LNCAP (cell line): Measurements from ENCODE around the gene CDKN1A.

Source experiments
- CTCF ChIP-seq: fragments of 450-650 bp; IDR thresholded peaks from 2 replicates; pipeline ENCODE4 v1.5.1; 2017; ENCODE audit warnings: mild to moderate bottlenecking

Gene CDKN1A

GRCh38 chr6:36636687-36637418, 41.7 kb upstream of the CDKN1A start:
- no peak for TF ChIP-seq CTCF

- no peak for TF ChIP-seq CTCF
These were observed 39.9 kb upstream of the CDKN1A start for GRCh38 chr6:36638579-36638978.

GRCh38 chr6:36639171-36639808, 39.2 kb upstream of the CDKN1A start:
- no peak for TF ChIP-seq CTCF

GRCh38 chr6:36641543-36641942, 37.0 kb upstream of the CDKN1A start:
- no peak for TF ChIP-seq CTCF

GRCh38 chr6:36642913-36643817, 35.3 kb upstream of the CDKN1A start:
- TF ChIP-seq CTCF, result no peak

GRCh38 chr6:36643977-36644376, 34.5 kb upstream of the CDKN1A start:
- TF ChIP-seq CTCF, result no peak

- no peak for TF ChIP-seq CTCF
These were observed 29.4 kb upstream of the CDKN1A start for GRCh38 chr6:36649086-36649485.
